Peyer's patch (tissue), 4 donors: ENCODE data around the gene VSTM4. TPM values are rescaled to one million over a fixed set of nuclear protein-coding genes. Genes with fewer than 3 reads are reported as not detected.

ENCODE experiments used
- DNase-seq, 3 donors: peaks; one replicate each; pipeline ENCODE4 v3.0.0-alpha.2; 2017 to 2019
- H3K27ac ChIP-seq, 4 donors: fragments of 200-600 bp; sonication (generic); one replicate each; pipeline ENCODE4 v1.5.1; 2016 to 2019
- H3K27me3 ChIP-seq, 2 donors: fragments of 200-600 bp; sonication (generic); one replicate each; pipeline ENCODE4 v1.5.1; 2019
- H3K36me3 ChIP-seq, 3 donors: fragments of 200-600 bp; sonication (generic); one replicate each; pipeline ENCODE4 v1.5.1; 2016 to 2019
- H3K4me1 ChIP-seq, 4 donors: fragments of 200-600 bp; sonication (generic); one replicate each; pipeline ENCODE4 v1.5.1; 2016 to 2019
- H3K4me3 ChIP-seq, 4 donors: fragments of 200-600 bp; sonication (generic); 1 replicate in 3 of 4; 2 replicates in 1 of 4; pipeline ENCODE4 v1.5.1; 2016 to 2019; ENCODE audit warnings: mild to moderate bottlenecking in 1 of 4
- H3K9me3 ChIP-seq, 4 donors: fragments of 200-600 bp; sonication (generic); one replicate each; pipeline ENCODE4 v1.5.1; 2016 to 2019; ENCODE audit warnings: mild to moderate bottlenecking in 1 of 4
- CTCF ChIP-seq, 6 experiments: fragments of 450-650 bp in 4 of 6; fragments of 200-600 bp in 2 of 6; sonication (generic) in 1 of 6; IDR thresholded peaks; one replicate each; pipeline ENCODE4 v1.5.1; 2017 to 2019; ENCODE audit warnings: antibody characterized with exemption in 6 of 6, mild to moderate bottlenecking in 3 of 6, moderate library complexity in 1 of 6
- POLR2A ChIP-seq, 2 donors: fragments of 450-650 bp; IDR thresholded peaks; one replicate each; pipeline ENCODE4 v1.5.1; 2017; ENCODE audit warnings: antibody characterized with exemption in 2 of 2, mild to moderate bottlenecking in 2 of 2, moderate library complexity in 2 of 2
- total RNA-seq, 4 donors: library from RNA; depleted of rRNA; stranded (reverse); fragments of >200 nt; gene quantifications; one replicate each; pipeline ENCODE4 v1.1.0, GENCODE V29; 2016

The VSTM4 gene
- total RNA-seq, 4 donors from 2014 or later: 1.7 to 4.7 (median 3.8) TPM

- Histone ChIP-seq H3K4me1 (no peaks in the 10 kb centered on the region), H3K9me3 (no peaks in the 10 kb centered on the region), H3K36me3 (no peaks in the 10 kb centered on the region), H3K27ac (no peak overlapping the region), H3K27me3 (no peaks in the 10 kb centered on the region), H3K4me3 (no peak overlapping the region)
- no peak for DNase-seq
- TF ChIP-seq CTCF (IDR thresholded peaks at IDR 0.05) (no peak), POLR2A (IDR thresholded peaks at IDR 0.05) (no peak)
Observed at GRCh38 chr10:49052069-49052468, 63.3 kb downstream of the VSTM4 start.

- TF ChIP-seq POLR2A (IDR thresholded peaks at IDR 0.05): no peak
- TF ChIP-seq CTCF (IDR thresholded peaks at IDR 0.05): no peak
- H3K27me3 ChIP-seq: no peaks in the 10 kb centered on the region
- DNase-seq: no peak
- H3K36me3 ChIP-seq: no peaks in the 10 kb centered on the region
- no peak overlapping the region for H3K27ac ChIP-seq
- H3K9me3 ChIP-seq: no peaks in the 10 kb centered on the region
- H3K4me3 ChIP-seq: no peak overlapping the region
- H3K4me1 ChIP-seq: no peaks in the 10 kb centered on the region
Observed at GRCh38 chr10:49050906-49051305, 64.4 kb downstream of the VSTM4 start.

- Histone ChIP-seq H3K4me1 (no peaks in the 10 kb centered on the region), H3K27ac (no peak overlapping the region), H3K27me3 (no peaks in the 10 kb centered on the region), H3K9me3 (no peaks in the 10 kb centered on the region), H3K4me3 (no peak overlapping the region), H3K36me3 (no peaks in the 10 kb centered on the region)
- no peak for DNase-seq
- TF ChIP-seq CTCF (IDR thresholded peaks at IDR 0.05): no peak
- no peak for TF ChIP-seq POLR2A (IDR thresholded peaks at IDR 0.05)
Observed at GRCh38 chr10:49050366-49050765, 65.0 kb downstream of the VSTM4 start.

GRCh38 chr10:49049660-49050059 lies 65.7 kb downstream of the VSTM4 start:
- Histone ChIP-seq H3K4me1 (no peaks in the 10 kb centered on the region), H3K27me3 (no peaks in the 10 kb centered on the region), H3K36me3 (no peaks in the 10 kb centered on the region), H3K27ac (no peak overlapping the region), H3K9me3 (no peaks in the 10 kb centered on the region), H3K4me3 (no peak overlapping the region)
- TF ChIP-seq POLR2A (IDR thresholded peaks at IDR 0.05): no peak
- TF ChIP-seq CTCF (IDR thresholded peaks at IDR 0.05): no peak
- DNase-seq: no peak

- Histone ChIP-seq H3K27ac (no peak overlapping the region), H3K27me3 (no peaks in the 10 kb centered on the region), H3K4me3 (no peak overlapping the region), H3K36me3 (no peaks in the 10 kb centered on the region), H3K9me3 (no peaks in the 10 kb centered on the region), H3K4me1 (no peaks in the 10 kb centered on the region)
- no peak for DNase-seq
- TF ChIP-seq CTCF (IDR thresholded peaks at IDR 0.05) (no peak), POLR2A (IDR thresholded peaks at IDR 0.05) (no peak)
Observed at GRCh38 chr10:49047128-49047639, 68.1 kb downstream of the VSTM4 start.
